Astrocyte (in vitro differentiated cells and primary cell): Measurements from ENCODE around the gene NUMB. TPM values are rescaled to one million over a fixed set of nuclear protein-coding genes. Genes with fewer than 3 reads are reported as not detected.
"Not testable (repeated sequence)": the region's sequence is repeated elsewhere in the genome, so short reads cannot be mapped to it uniquely, and the experiment has no call there.

Experiments
- DNase-seq: peaks from one replicate; pipeline ENCODE4 v3.0.0-alpha.2; 2010; ENCODE audit warnings: low read depth
- FAIRE-seq: peaks from 2 replicates; lab custom pipeline; 2011; peaks lifted over from hg19 to GRCh38; lab: Jason Lieb, UNC
- H2AFZ ChIP-seq: 2 replicates; pipeline ENCODE4 v1.6.0; 2012; ENCODE audit warnings: low read depth, low read length, inconsistent platforms
- H3K27ac ChIP-seq: 2 replicates; pipeline ENCODE4 v1.5.1; 2011; ENCODE audit warnings: low read depth, low read length, inconsistent platforms
- H3K27me3 ChIP-seq: 2 replicates; pipeline ENCODE4 v1.6.0; 2011; ENCODE audit warnings: low read length, inconsistent platforms; ENCODE audit not compliant: insufficient read depth
- H3K36me3 ChIP-seq: 2 replicates; pipeline ENCODE4 v1.5.1; 2011; ENCODE audit warnings: low read length, inconsistent platforms; ENCODE audit not compliant: insufficient read depth
- H3K4me1 ChIP-seq: 2 replicates; pipeline ENCODE4 v1.5.1; 2011; ENCODE audit warnings: low read length, inconsistent platforms; ENCODE audit not compliant: insufficient read depth
- H3K4me2 ChIP-seq: 2 replicates; pipeline ENCODE4 v1.6.0; 2012; ENCODE audit warnings: low read length, inconsistent platforms
- H3K4me3 ChIP-seq: 2 replicates; pipeline ENCODE4 v1.5.1; 2011; ENCODE audit warnings: low read depth, mild to moderate bottlenecking, low read length, inconsistent platforms; ENCODE audit not compliant: insufficient read depth
- H3K79me2 ChIP-seq: 2 replicates; pipeline ENCODE4 v1.6.0; 2012; ENCODE audit warnings: mild to moderate bottlenecking, low read length, inconsistent platforms; ENCODE audit not compliant: insufficient read depth
- H3K9ac ChIP-seq: 2 replicates; pipeline ENCODE4 v1.6.0; 2012; ENCODE audit warnings: mild to moderate bottlenecking, low read length, inconsistent platforms
- H3K9me3 ChIP-seq: 2 replicates; pipeline ENCODE4 v1.5.1; 2012; ENCODE audit warnings: low read depth, mild to moderate bottlenecking, low read length, inconsistent platforms; ENCODE audit not compliant: insufficient read depth
- H4K20me1 ChIP-seq: 2 replicates; pipeline ENCODE4 v1.6.0; 2012; ENCODE audit warnings: low read length, inconsistent platforms; ENCODE audit not compliant: insufficient read depth
- H3K27ac Mint-ChIP-seq: one replicate; pipeline ENCODE4 v1.8.0; 2021; ENCODE audit warnings: mild to moderate bottlenecking, mixed read lengths; ENCODE audit not compliant: unreplicated experiment
- H3K27me3 Mint-ChIP-seq: one replicate; pipeline ENCODE4 v1.8.0; 2021; ENCODE audit warnings: low read depth, mixed read lengths; ENCODE audit not compliant: unreplicated experiment
- H3K36me3 Mint-ChIP-seq: one replicate; pipeline ENCODE4 v1.8.0; 2021; ENCODE audit warnings: low read depth, mixed read lengths; ENCODE audit not compliant: unreplicated experiment
- H3K4me1 Mint-ChIP-seq: one replicate; pipeline ENCODE4 v1.8.0; 2021; ENCODE audit warnings: low read depth, mixed read lengths; ENCODE audit not compliant: unreplicated experiment
- H3K4me3 Mint-ChIP-seq: one replicate; pipeline ENCODE4 v1.8.0; 2021; ENCODE audit warnings: mild to moderate bottlenecking, moderate library complexity, mixed read lengths; ENCODE audit not compliant: unreplicated experiment
- H3K9me3 Mint-ChIP-seq: one replicate; pipeline ENCODE4 v1.8.0; 2021; ENCODE audit warnings: mild to moderate bottlenecking, mixed read lengths; ENCODE audit not compliant: unreplicated experiment
- EZH2 ChIP-seq: IDR thresholded peaks from 2 replicates; pipeline ENCODE4 v1.6.1; 2012; ENCODE audit warnings: mild to moderate bottlenecking, low read length, inconsistent platforms; ENCODE audit not compliant: insufficient read depth
- total RNA-seq: library from RNA; stranded (reverse); gene quantifications from 2 replicates; pipeline ENCODE4 v1.2.1, GENCODE V29; 2021
- TF ChIP-seq, protein P1 (sequence below): IDR thresholded peaks from 2 replicates; pipeline ENCODE4 v1.5.1; 2011; ENCODE audit warnings: low read depth, mild to moderate bottlenecking, inconsistent platforms, low read length, moderate library complexity; ENCODE audit not compliant: insufficient read depth

NUMB gene
- total RNA-seq, 1 donor from 2014 or later = 93.9 TPM

DNA sequence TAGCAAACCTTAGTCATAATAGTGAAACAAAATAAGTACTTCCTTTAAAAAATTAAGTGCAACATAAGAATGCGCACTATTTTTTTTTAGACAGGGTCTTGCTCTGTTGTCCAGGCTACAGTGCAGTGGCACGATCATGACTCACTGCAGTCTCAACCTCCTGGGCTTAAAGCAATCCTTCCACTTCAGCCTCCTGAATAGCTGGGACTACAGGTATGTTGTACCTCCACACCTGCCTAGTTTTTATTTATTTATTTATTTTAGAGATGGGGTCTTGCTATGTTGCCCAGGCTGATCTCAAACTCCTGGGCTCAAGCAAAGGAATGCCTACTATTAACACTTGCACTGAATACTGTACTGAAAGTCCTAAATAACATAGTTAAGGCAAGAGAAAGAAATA, 93.8 kb downstream of the NUMB start:
- Histone ChIP-seq H3K4me3 (no peak overlapping the region), H3K27ac (no peak overlapping the region), H3K4me1 (no peaks in the 10 kb centered on the region), H3K27me3 (no peaks in the 10 kb centered on the region), H4K20me1 (peaks cover 38% of the 10 kb centered on the region), H3K79me2 (peaks cover 26% of the 10 kb centered on the region), H3K36me3 (no peaks in the 10 kb centered on the region), H3K4me2 (no peak overlapping the region), H3K9ac (no peak overlapping the region), H3K9me3 (no peaks in the 10 kb centered on the region), H2AFZ (no peak overlapping the region)
- Mint-ChIP-seq H3K4me3 (no peak overlapping the region), H3K4me1 (no peaks in the 10 kb centered on the region), H3K36me3 (peaks cover 2% of the 10 kb centered on the region), H3K27ac (no peak overlapping the region), H3K9me3 (no peaks in the 10 kb centered on the region), H3K27me3 (no peaks in the 10 kb centered on the region)
- FAIRE-seq (no peak), DNase-seq (no peak)
- TF ChIP-seq, protein P1, sequence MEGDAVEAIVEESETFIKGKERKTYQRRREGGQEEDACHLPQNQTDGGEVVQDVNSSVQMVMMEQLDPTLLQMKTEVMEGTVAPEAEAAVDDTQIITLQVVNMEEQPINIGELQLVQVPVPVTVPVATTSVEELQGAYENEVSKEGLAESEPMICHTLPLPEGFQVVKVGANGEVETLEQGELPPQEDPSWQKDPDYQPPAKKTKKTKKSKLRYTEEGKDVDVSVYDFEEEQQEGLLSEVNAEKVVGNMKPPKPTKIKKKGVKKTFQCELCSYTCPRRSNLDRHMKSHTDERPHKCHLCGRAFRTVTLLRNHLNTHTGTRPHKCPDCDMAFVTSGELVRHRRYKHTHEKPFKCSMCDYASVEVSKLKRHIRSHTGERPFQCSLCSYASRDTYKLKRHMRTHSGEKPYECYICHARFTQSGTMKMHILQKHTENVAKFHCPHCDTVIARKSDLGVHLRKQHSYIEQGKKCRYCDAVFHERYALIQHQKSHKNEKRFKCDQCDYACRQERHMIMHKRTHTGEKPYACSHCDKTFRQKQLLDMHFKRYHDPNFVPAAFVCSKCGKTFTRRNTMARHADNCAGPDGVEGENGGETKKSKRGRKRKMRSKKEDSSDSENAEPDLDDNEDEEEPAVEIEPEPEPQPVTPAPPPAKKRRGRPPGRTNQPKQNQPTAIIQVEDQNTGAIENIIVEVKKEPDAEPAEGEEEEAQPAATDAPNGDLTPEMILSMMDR = no peak
- TF ChIP-seq EZH2 = no peak

DNA sequence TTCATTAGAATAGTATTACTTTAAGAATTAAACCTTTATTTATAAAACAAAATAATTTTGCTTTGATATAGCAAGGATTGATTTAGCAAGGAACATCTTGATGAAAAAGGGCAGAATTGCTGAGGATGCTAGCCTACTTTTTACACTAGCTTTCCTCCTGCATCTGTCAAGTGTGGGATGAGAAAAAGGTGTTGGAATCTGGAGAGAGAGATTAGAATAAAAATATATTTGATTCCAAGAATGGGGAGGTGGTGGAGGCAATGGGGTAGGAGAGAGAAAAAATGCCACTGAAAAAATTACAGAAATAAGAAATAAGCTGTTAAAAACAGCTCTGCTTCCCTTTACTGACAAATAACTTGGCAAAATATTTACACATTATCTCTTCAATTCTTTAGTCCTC, 98.9 kb downstream of the NUMB start:
- H3K9ac ChIP-seq = no peak overlapping the region
- H3K79me2 ChIP-seq = peaks cover 26% of the 10 kb centered on the region
- H3K9me3 Mint-ChIP-seq = no peaks in the 10 kb centered on the region
- H3K36me3 ChIP-seq = no peaks in the 10 kb centered on the region
- H3K9me3 ChIP-seq = no peaks in the 10 kb centered on the region
- TF ChIP-seq, protein P1 = no peak
- TF ChIP-seq EZH2 = no peak
- H3K36me3 Mint-ChIP-seq = peaks cover 4% of the 10 kb centered on the region
- no peaks in the 10 kb centered on the region for H3K4me1 ChIP-seq
- no peak overlapping the region for H3K4me2 ChIP-seq
- peaks cover 31% of the 10 kb centered on the region for H4K20me1 ChIP-seq
- no peak for DNase-seq
- H2AFZ ChIP-seq = no peak overlapping the region
- no peak for FAIRE-seq
- H3K4me3 Mint-ChIP-seq = no peak overlapping the region
- H3K27me3 ChIP-seq = no peaks in the 10 kb centered on the region
- peak overlapping the region; percentile 58 for H3K27ac Mint-ChIP-seq
- no peaks in the 10 kb centered on the region for H3K27me3 Mint-ChIP-seq
- H3K4me3 ChIP-seq = no peak overlapping the region
- H3K27ac ChIP-seq = no peak overlapping the region
- H3K4me1 Mint-ChIP-seq = no peaks in the 10 kb centered on the region

DNA sequence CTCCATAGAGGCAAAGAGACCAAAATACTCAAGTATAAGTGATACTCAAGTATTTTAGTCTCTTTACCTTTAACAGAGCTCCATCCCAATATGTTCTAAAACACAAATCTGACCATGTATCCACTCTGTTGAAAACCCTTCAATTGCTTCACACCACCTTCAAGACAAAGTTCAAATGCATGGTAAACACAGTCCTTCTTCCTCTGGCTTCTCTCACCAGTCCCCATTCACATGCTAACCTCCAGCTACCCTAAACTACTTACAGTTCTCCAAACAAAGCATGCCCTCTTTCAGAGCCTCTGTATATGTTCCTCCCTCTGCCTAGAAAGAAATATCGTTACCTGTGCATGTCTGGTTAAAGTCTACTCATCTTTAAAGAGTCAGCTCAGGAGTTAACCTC, 100.2 kb downstream of the NUMB start:
- no peak for FAIRE-seq
- Histone ChIP-seq H3K36me3 (no peaks in the 10 kb centered on the region), H3K4me3 (no peak overlapping the region), H2AFZ (no peak overlapping the region), H3K79me2 (peaks cover 20% of the 10 kb centered on the region), H3K27ac (no peak overlapping the region), H4K20me1 (peaks cover 31% of the 10 kb centered on the region), H3K4me2 (no peak overlapping the region), H3K9ac (no peak overlapping the region), H3K9me3 (no peaks in the 10 kb centered on the region), H3K4me1 (no peaks in the 10 kb centered on the region), H3K27me3 (no peaks in the 10 kb centered on the region)
- no peak for DNase-seq
- Mint-ChIP-seq H3K27ac (no peak overlapping the region), H3K36me3 (peaks cover 4% of the 10 kb centered on the region), H3K27me3 (no peaks in the 10 kb centered on the region), H3K4me3 (no peak overlapping the region), H3K9me3 (no peaks in the 10 kb centered on the region), H3K4me1 (no peaks in the 10 kb centered on the region)
- TF ChIP-seq, protein P1 = no peak
- no peak for TF ChIP-seq EZH2

DNA sequence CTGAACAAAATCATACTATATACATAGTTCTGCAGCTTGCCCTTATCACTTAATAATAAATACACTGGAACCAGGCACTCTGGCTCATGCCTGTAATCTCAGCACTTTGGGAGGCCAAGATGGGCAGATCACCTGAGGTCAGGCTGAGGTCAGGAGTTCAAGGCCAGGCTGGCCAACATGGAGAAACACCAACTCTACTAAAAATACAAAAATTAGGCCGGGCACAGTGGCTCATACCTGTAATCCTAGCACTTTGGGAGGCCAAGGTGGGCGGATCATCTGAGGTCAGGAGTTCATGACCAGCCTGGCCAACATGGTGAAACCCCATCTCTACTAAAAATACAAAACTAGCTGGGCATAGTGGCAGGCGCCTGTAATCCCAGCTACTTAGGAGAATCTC, 109.3 kb downstream of the NUMB start:
- not testable (repeated sequence) for H3K9me3 ChIP-seq, FAIRE-seq, H3K36me3 ChIP-seq, H3K27me3 Mint-ChIP-seq, H3K27me3 ChIP-seq, H3K4me3 ChIP-seq, H3K27ac Mint-ChIP-seq, H3K4me2 ChIP-seq, H3K9ac ChIP-seq, H3K79me2 ChIP-seq, H3K9me3 Mint-ChIP-seq, H3K27ac ChIP-seq, DNase-seq, H2AFZ ChIP-seq, H3K4me1 Mint-ChIP-seq, H3K4me1 ChIP-seq, H3K4me3 Mint-ChIP-seq, H3K36me3 Mint-ChIP-seq
- H4K20me1 ChIP-seq = peaks cover 41% of the 10 kb centered on the region
